ENCODE data around the gene FAM193A. TPM values are rescaled to one million over a fixed set of nuclear protein-coding genes. Genes with fewer than 3 reads are reported as not detected.

Gene FAM193A
- polyA plus RNA-seq, 1 of the 3 experiments (the other 2 are of a cell fraction): 9.2 TPM

GRCh38 chr4:2756691-2757350, 220.4 kb downstream of the FAM193A start:
- H3K4me1 ChIP-seq (ENCODE audit: control insufficient read depth in 1 of 2, insufficient read depth in 2 of 2, low read depth in 1 of 2, low read length in 1 of 2): peaks cover 0 to 7% of the 10 kb centered on the region in 2 experiments; a peak in 1 of 4 replicates
- H4K20me1 ChIP-seq (ENCODE audit: insufficient read depth): 0 out of 2 replicates have a peak, but pooled peaks cover 3% of the 10 kb centered on the region
- H2AFZ ChIP-seq (ENCODE audit: low read depth): peak overlapping the region; percentile 92
- peaks cover 38% of the 10 kb centered on the region for H3K79me2 ChIP-seq (ENCODE audit: insufficient read depth)
- peak overlapping the region; percentile 71; the same call in 1 of the 2 replicates for H3K4me2 ChIP-seq
- no peak for TF ChIP-seq CHD2 (IDR thresholded peaks at IDR 0.05; ENCODE audit: low read length, partially characterized antibody)
- no peak for TF ChIP-seq FOXJ3 (CRISPR knock-in tag; IDR thresholded peaks at IDR 0.05)
- no peak for TF ChIP-seq YY1 (IDR thresholded peaks at IDR 0.05; ENCODE audit: low read depth)
- TF ChIP-seq RFX5 (IDR thresholded peaks at IDR 0.05; ENCODE audit: low read length): no peak
- H3K9ac ChIP-seq: no peak overlapping the region
- DNase-seq: no peak
- 95% methylated on average over 21 of the region's 25 CpGs for WGBS (ENCODE audit: low lambda C conversion rate)
- no peaks in the 10 kb centered on the region for H3K9me3 ChIP-seq
- no peaks in the 10 kb centered on the region for H3K36me3 ChIP-seq (replicated peaks in 1 of 2; ENCODE audit: control insufficient read depth in 1 of 2, insufficient read depth in 2 of 2, low read length in 1 of 2)
- H3K27me3 ChIP-seq (ENCODE audit: insufficient read depth): no peaks in the 10 kb centered on the region
- H3K9me2 ChIP-seq: no peaks in the 10 kb centered on the region
- peak overlapping the region; percentile 23 to 35; a peak in 3 of 4 replicates for H3K4me3 ChIP-seq (ENCODE audit: low read depth in 2 of 2, low read length in 1 of 2)
- ChIA-PET CTCF (interaction anchor here (0.7 kb wide), 1 partner anchor 41 kb away, joined by 3 read pairs; no protein-coding TSS in a partner anchor), POLR2A (interaction anchor here (1.0 to 1.6 kb wide), 5 partner anchors 11 to 222 kb away, joined by 3 to 7 read pairs (median 3); no protein-coding TSS in a partner anchor)
- peaks cover 4% of the 10 kb centered on the region for H3F3A ChIP-seq (replicated peaks; ENCODE audit: insufficient read depth)
- H3K27ac ChIP-seq (ENCODE audit: low read depth in 2 of 2, low read length in 1 of 2): peak overlapping the region in 1 of 2 experiments; percentile 34; a peak in 1 of 4 replicates

- H3K4me1 ChIP-seq (ENCODE audit: control insufficient read depth in 1 of 2, insufficient read depth in 2 of 2, low read depth in 1 of 2, low read length in 1 of 2): peaks cover 0 to 7% of the 10 kb centered on the region in 2 experiments; a peak in 1 of 4 replicates
- peaks cover 33% of the 10 kb centered on the region for H3K79me2 ChIP-seq (ENCODE audit: insufficient read depth)
- peaks cover 4% of the 10 kb centered on the region for H3F3A ChIP-seq (replicated peaks; ENCODE audit: insufficient read depth)
- H3K27me3 ChIP-seq (ENCODE audit: insufficient read depth): no peaks in the 10 kb centered on the region
- H3K9me2 ChIP-seq: no peaks in the 10 kb centered on the region
- H3K36me3 ChIP-seq (replicated peaks in 1 of 2; ENCODE audit: control insufficient read depth in 1 of 2, insufficient read depth in 2 of 2, low read length in 1 of 2): no peaks in the 10 kb centered on the region
- no peaks in the 10 kb centered on the region for H3K9me3 ChIP-seq
- CTCF ChIA-PET: interaction anchor here (1.2 kb wide), 1 partner anchor 24 kb away, joined by 4 read pairs; no protein-coding TSS in a partner anchor
- WGBS (ENCODE audit: low lambda C conversion rate): 85% methylated on average over 2 of the region's 3 CpGs
- TF ChIP-seq GABPA (IDR thresholded peaks at IDR 0.05; ENCODE audit: low read depth) (no peak), ELF1 (IDR thresholded peaks at IDR 0.05) (no peak), MAX (IDR thresholded peaks at IDR 0.05; ENCODE audit: low read depth) (no peak), YY1 (IDR thresholded peaks at IDR 0.05; ENCODE audit: low read depth) (no peak), GATA2 (CRISPR knock-in tag; IDR thresholded peaks at IDR 0.05) (no peak), RAD21 (IDR thresholded peaks at IDR 0.05; ENCODE audit: low read length) (no peak), EZH2phosphoT487 (IDR thresholded peaks at IDR 0.05; ENCODE audit: borderline replicate concordance, low read depth) (no peak), TCF12 (IDR thresholded peaks at IDR 0.05) (no peak), FOSL2 (IDR thresholded peaks at IDR 0.05; ENCODE audit: borderline replicate concordance, low read depth) (no peak), JUND (IDR thresholded peaks at IDR 0.05) (no peak), TAF1 (IDR thresholded peaks at IDR 0.05; ENCODE audit: borderline replicate concordance, low read depth, low read length) (no peak), SMC3 (IDR thresholded peaks at IDR 0.05; ENCODE audit: low read depth, low read length) (no peak), USF1 (IDR thresholded peaks at IDR 0.05; ENCODE audit: borderline replicate concordance, low read depth) (no peak), RCOR1 (IDR thresholded peaks at IDR 0.05; ENCODE audit: low read length) (no peak)
- TF ChIP-seq, protein P1, sequence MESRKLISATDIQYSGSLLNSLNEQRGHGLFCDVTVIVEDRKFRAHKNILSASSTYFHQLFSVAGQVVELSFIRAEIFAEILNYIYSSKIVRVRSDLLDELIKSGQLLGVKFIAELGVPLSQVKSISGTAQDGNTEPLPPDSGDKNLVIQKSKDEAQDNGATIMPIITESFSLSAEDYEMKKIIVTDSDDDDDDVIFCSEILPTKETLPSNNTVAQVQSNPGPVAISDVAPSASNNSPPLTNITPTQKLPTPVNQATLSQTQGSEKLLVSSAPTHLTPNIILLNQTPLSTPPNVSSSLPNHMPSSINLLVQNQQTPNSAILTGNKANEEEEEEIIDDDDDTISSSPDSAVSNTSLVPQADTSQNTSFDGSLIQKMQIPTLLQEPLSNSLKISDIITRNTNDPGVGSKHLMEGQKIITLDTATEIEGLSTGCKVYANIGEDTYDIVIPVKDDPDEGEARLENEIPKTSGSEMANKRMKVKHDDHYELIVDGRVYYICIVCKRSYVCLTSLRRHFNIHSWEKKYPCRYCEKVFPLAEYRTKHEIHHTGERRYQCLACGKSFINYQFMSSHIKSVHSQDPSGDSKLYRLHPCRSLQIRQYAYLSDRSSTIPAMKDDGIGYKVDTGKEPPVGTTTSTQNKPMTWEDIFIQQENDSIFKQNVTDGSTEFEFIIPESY (IDR thresholded peaks at IDR 0.05; ENCODE audit: borderline replicate concordance, low read depth): no peak
- peak; percentile 25 for DNase-seq
- H4K20me1 ChIP-seq (ENCODE audit: insufficient read depth): 0 out of 2 replicates have a peak, but pooled peaks cover 2% of the 10 kb centered on the region
- H3K4me3 ChIP-seq (ENCODE audit: low read depth in 2 of 2, low read length in 1 of 2): no peak overlapping the region
- POLR2A ChIA-PET: interaction anchor here (1.2 to 1.5 kb wide), 2 partner anchors 62 to 178 kb away, joined by 3 read pairs; no protein-coding TSS in a partner anchor
- no peak overlapping the region for H3K27ac ChIP-seq (ENCODE audit: low read depth in 2 of 2, low read length in 1 of 2)
- no peak overlapping the region for H3K9ac ChIP-seq
- no peak overlapping the region for H2AFZ ChIP-seq (ENCODE audit: low read depth)
- no peak overlapping the region for H3K4me2 ChIP-seq
These were observed 221.0 kb downstream of the FAM193A start for GRCh38 chr4:2757426-2757825.

Data from SK-N-SH (cell line).